Sigmoid colon (tissue), 4 donors: ENCODE data around the gene MIER3.

ENCODE experiments used
- POLR2A ChIP-seq, 2 donors: fragments of 450-650 bp; IDR thresholded peaks; one replicate each; pipeline ENCODE4 v1.6.1; 2016; ENCODE audit warnings: antibody characterized with exemption in 2 of 2, mild to moderate bottlenecking in 2 of 2, moderate library complexity in 2 of 2
- POLR2AphosphoS5 ChIP-seq, 4 donors: sonication (generic); formaldehyde crosslinking; IDR thresholded peaks; one replicate each; pipeline ENCODE4 v1.6.1; 2017; ENCODE audit warnings: antibody characterized with exemption in 4 of 4
- TF ChIP-seq, protein P1 (sequence below), 4 experiments: fragments of 450-650 bp in 3 of 4; fragments of 200-600 bp in 1 of 4; IDR thresholded peaks; one replicate each; pipeline ENCODE4 v1.5.1; 2016 to 2019; ENCODE audit warnings: antibody characterized with exemption in 4 of 4, mild to moderate bottlenecking in 3 of 4, moderate library complexity in 2 of 4

DNA sequence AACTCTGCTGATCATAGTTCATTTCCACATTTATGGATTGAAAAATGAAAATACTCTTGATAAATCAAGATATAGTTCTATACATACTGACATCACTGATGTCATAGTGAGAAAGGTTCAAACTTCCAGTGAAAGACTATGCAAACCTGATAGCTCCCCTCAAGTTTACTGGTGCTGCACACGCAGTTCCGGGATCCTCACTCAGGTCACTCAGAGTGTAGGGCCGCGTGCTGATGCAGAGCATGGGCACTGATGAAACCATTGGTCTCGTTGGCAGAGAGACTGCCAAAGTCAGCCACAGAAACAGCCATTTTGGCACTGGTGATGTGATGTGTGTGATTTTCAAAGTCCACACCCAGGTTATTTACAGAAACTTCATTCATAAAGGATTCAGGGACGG, 29.0 kb downstream of the MIER3 start:
- TF ChIP-seq, protein P1, sequence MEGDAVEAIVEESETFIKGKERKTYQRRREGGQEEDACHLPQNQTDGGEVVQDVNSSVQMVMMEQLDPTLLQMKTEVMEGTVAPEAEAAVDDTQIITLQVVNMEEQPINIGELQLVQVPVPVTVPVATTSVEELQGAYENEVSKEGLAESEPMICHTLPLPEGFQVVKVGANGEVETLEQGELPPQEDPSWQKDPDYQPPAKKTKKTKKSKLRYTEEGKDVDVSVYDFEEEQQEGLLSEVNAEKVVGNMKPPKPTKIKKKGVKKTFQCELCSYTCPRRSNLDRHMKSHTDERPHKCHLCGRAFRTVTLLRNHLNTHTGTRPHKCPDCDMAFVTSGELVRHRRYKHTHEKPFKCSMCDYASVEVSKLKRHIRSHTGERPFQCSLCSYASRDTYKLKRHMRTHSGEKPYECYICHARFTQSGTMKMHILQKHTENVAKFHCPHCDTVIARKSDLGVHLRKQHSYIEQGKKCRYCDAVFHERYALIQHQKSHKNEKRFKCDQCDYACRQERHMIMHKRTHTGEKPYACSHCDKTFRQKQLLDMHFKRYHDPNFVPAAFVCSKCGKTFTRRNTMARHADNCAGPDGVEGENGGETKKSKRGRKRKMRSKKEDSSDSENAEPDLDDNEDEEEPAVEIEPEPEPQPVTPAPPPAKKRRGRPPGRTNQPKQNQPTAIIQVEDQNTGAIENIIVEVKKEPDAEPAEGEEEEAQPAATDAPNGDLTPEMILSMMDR (IDR thresholded peaks at IDR 0.05) = no peak
- no peak for TF ChIP-seq POLR2A (IDR thresholded peaks at IDR 0.05)
- no peak for TF ChIP-seq POLR2AphosphoS5 (IDR thresholded peaks at IDR 0.05)
